Measurements from ENCODE around the gene GMDS.
"Not testable (repeated sequence)": the region's sequence is repeated elsewhere in the genome, so short reads cannot be mapped to it uniquely, and the experiment has no call there.

The GMDS gene

DNA sequence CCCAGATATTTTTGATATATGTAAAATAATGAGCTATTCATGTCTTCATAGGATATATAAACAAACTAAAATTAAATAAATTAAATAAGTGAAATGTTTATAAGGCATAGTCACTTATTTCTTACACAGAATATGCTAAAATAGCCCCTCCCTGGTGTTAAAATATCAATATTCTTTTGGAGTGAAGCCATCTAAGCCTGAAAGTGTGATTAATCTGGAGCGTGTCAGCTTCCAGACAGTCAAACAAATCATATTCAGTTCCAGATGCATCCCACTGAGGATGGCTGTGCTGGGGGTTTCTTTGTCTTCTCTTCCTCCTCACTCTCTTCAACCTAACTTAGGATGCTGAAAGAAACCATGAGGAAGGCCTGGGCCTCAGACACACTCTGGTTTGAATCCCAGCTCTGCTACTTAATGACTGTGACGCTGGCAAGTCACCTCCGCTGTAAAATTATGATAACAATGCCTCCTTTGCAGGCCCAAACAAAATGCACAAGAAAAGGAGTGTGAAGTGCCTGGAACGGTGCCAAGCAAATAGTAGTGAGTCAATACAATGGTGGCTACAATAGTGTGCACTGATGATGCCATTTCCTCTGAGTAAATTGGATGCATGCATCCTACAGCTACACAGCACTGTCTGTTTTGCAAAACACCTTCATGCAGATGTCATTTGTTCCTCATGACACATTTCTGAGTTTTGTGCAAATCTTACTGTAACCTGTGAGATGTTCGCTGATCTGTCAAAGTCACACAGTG, 474.3 kb downstream of the GMDS start:
- no peak for DNase-seq (ENCODE audit: low spot score)

DNA sequence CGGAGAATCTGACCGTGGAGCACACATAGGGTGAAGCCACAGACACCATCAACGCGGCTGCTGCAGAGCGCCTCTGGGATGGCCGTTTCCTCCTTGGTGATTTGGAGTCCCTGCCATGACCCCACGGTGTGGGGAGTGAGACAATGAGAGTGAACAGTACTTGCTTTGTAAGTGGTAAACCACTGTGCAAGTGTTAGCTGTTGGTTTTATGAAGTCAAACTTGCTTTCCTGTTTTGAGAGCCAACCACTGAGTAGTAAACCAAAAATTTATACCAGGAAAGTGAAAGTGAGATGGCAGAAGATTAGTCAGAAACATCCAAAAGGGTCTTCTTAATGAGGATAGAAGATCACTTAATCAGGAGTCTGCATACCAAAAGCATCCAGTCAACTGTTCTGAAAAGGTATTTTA, 475.0 kb downstream of the GMDS start:
- peak; percentile 55 for DNase-seq (ENCODE audit: low spot score)

DNA sequence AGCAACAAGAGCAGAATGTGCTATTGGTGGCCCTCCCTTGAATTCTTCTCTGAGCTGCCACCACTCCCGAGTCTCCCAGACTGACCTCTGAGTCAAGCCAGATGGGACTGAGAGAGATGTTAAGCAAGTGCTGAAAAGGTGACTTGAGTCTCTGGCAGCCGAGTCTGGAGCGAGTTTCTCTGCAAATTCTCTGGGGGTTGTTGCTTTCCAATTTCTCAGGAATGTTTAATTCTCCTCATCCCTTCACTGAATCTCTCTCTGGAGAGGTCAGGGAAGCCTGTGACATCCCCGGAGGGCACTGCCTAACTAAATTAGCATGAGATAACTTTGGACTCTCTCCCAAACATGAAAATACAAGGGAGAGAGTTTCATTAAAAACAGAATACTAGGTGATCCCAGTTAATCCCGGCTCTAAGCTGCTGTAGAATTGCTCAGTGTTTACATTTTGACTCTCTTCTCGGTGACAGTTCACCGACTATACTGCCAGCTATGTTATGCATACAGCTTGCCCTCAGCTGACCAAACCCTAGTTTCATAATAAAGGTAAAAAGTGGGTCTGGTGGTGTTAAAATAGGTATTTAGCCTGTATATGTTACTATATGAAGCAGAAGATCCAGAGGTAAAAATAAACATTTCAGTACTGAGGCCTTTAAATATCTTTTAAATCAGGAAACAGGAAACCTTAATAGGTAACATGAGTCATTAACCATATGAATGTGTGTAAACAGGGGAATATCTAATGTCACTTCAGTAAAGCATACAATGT, 477.7 kb downstream of the GMDS start:
- no peak for DNase-seq (ENCODE audit: low spot score)

DNA sequence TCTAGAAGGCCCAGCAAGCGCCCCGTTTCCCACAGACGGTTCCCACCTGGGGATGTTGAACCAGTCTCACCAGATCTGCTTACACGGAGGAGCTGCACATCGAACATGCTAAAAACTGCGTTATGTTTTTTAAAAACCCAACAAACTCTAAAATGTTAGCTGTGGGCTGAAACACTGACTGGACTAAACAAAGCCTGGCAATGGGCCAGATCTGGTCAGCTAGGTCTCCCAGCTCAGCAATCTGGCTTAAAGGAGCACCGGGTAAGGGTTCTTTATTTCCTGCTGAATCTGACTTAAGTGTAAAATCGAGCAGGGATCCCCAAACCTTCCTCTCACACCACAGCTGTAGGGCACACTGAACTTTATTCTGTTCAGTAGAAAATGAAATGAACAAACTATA, 478.8 kb downstream of the GMDS start:
- no peak for DNase-seq (ENCODE audit: low spot score)

DNA sequence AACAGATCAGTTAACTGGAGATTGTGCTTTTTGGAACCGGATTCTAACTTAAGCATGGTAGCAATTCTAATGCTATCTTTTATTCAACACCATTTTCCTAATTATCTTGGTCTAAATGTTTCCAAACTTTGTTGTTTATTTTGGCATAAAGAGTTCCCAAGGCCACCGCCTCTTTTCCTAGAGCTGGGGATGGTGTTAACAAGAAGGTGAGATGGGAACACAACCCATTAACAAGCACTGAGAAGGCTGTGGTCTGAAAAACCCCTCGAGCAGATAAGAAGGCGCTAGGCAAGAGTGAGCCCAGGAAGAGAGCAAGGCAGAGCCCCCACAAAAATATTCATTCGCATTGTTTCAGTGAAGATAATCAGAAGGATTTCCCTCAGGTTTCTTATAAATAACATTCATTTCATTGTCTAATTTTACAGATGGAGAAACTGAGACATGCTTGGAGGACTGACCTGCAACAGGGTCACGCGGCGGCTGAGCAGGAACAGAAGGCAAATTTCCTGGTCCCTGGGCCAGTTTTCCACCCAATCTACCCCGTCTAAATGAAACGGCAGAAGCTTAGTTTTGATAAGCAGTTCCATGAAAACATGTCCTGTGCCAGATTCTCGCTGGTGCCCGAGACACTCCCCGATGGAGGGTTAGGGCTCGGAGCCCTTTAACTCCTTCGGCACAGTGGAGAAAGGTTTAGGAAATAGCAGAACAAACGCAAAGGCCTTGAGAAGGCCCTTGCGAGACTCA, 480.1 kb downstream of the GMDS start:
- DNase-seq (ENCODE audit: low spot score) = no peak

DNA sequence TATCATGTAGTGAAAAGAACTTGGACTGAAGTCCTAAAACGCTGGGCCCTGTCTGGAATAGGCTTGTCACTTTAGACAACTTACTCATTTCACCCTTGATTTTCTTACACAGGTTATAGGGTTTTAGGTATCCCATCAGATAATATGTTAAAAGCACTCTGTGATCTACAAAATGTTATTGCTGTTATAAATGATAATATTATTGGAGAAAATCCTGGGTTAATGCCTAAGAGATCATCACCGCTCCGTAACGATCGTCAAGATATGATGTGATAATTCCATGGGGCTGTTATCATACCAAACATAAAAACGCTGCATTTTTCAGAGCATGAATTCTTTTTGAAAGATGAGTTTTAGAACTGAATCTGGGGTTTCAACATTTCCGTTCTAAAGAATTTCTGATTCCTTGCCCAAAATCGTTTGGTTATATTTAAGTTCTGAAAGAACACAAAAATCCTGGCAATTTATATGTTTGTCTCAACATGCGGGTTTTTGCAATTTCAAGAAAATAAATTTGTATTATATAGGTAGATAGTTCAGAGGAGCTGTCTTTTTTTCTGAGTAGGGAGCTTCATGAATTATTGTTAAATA, 480.9 kb downstream of the GMDS start:
- DNase-seq (ENCODE audit: low spot score) = no peak

DNA sequence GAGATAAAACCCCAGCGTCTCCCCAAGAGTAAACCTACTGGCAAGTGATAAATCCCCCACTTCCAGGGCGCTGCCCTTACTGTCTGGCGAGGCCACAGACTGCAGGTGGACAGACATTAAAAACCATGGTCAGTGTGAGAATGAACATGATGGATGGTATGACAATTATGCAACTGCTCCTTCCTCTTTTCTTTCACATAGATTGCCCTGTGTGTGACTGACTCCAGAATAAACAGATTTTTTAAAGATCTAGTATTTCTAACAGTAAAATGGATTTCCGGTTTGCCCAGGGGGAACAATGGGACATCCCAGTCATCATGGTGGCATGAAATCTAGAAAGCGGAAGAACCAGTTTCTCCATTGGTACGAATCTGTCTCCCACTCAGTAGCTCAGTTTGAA, 482.0 kb downstream of the GMDS start:
- no peak for DNase-seq (ENCODE audit: low spot score)

DNA sequence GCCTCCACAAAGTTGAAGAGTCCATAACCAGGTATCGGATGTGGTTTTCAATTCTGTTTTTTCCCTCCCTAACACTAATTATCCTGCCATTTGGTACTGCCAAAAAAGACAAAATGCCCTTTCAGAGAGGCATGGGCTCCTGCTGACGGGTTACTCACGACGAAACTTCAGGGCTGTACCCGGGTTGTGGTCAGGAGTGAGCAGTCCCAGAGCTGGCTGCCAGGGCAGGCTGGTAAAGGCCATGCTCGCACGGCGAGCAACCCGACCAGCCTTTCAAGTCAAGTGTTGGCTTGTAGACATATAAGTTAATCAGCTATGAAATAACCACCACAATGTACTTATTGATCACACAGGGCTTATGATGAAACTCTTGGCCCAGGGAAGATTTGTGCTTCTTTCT, 483.2 kb downstream of the GMDS start:
- DNase-seq (ENCODE audit: low spot score) = peak; percentile 60

DNA sequence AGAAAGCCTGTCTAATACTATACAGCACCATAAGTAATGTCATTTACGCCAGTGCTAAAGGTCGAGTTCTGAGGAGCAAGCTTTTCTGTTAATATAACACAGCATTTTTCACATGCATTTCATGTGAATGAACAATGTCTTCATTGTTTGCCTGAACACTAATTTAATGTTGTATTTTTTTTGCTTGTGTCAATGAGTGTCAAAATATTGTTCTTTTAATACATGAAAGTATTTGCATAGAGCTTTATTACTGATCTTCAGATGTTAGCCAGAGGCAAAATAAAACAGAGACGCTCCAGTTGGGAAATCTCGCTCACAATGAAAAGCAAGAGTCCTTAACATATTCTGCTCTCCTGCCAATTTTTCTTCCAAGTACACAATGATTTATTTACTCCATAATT, 483.9 kb downstream of the GMDS start:
- DNase-seq (ENCODE audit: low spot score) = peak; percentile 81

DNA sequence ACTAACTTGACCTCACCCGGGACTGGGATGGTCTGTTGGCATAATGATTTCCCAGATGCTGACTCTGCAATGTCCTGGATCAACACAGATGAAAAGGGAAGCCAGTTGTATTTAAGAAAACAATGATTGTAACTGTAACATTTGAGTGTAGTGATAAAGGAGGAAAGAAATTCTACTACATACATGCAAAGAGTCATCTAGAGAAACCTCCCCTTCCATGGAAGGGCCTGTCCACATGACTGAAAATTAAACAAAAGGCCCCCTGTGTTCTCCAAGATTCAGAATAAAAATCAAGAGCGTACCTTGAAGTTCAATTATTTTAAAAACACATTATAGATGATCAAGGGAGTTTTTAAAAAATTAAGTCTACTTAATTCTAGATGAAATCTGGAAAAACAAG, 484.5 kb downstream of the GMDS start:
- DNase-seq (ENCODE audit: low spot score) = peak; percentile 68

DNA sequence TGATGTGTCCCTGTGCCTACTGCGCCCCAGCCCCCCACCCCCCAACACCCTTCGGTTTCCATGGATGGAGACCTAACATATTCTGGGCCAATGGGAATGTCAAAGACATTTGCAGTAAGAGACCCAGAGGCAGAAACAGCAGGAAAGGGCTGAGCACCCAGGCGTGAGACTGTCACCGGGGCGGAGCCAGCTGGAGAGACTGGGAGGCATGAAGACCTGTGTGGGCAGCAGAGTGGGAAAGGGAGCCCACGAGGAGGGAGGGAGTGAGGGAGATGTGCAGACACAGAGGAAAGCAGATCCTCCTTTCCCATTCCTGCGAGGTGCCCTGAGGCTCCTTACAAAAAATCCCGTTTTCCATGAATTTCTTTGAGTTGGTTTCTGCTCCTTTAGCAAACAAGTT, 485.5 kb downstream of the GMDS start:
- no peak for DNase-seq (ENCODE audit: low spot score)

DNA sequence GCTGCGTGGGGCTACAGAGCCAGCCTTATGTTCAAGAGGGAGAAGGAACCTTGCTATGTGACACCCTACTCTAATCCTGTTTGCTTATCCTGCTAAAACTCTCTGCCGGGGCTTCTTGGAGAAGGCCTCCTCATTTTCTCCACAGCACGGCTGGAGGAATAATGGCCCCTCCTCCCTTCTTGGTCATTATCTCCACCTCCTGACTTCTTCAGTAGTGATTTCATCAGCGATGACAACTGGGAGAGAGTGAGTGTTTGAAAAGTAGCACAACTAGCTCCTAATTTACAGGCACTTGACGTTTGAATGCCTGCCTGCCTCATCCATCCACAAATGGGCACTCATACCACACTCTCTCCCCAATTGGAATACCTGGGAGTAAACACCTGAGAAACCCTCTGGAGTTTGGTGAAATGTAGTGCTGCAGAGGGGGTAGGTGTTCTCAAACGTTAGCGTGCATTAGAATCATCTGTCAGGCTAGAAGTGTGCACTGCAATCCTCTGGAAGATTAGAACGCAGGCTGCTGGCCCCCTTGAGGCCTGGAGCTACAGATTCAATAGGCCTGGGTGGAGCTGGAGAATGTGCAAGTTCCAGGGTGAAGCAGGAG, 487.2 kb downstream of the GMDS start:
- DNase-seq (ENCODE audit: low spot score) = no peak

DNA sequence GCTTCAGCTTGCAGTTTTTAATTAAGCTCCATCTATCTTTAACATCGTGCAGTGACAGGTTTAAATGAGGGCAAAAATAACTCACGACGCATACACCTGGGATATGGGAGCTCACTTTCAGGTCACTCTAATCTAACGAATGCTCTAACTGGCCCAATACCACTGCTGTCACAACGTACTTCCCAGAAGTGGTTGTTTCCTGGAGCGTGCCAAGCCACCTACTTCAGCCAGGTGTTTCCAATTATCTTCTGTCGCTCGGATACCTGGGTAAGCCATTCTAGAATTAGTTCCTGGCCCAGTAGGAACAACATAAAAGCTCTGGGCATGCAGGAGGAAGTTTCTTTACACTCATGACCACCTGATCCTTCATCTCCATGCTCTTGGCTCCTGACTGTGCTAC, 488.3 kb downstream of the GMDS start:
- DNase-seq (ENCODE audit: low spot score) = no peak

DNA sequence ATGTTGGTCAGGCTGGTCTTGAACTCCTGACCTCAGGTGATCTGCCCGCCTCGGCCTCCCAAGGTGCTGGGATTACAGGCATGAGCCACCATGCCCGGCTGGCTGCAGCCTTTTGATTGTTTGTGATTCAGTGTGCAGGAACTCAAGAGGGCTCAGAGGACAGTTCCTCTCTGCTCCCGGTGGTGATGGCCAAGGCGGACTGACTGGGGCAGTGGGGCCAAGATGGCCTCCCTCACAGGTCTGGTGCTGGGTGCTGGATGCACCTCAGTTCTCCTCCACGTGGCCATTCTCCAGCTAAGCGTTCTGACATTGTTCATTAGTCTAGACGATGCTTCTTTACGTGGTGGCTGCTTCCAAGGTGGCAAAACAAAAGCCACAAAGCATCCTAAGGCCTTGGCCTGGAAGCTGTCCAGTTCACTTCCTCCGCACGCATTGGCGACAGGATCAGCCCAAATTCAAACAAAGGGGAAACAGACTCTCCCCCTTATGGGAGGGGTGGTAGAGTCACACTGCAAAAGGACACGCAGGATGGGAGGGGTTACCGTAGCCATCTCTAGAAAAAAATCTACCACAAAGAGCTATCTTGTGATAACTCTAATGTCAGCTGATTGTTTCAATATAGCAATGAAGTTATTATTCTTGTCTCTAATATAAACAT, 488.8 kb downstream of the GMDS start:
- no peak for DNase-seq (ENCODE audit: low spot score)

DNA sequence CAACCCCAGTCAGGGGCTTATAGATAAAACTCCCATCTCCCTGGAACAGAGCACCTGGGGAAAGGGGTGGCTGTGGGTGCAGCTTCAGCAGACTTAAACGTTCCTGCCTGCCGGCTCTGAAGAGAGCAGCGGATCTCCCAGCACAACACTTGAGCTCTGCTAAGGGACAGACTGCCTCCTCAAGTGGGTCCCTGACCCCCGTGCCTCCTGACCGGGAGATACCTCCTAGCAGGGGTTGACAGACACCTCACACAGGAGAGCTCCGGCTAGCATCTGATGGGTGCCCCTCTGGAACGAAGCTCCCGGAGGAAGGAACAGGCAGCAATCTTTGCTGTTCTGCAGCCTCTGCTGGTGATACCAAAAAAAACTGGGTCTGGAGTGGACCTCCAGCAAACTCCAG, 494.3 kb downstream of the GMDS start:
- DNase-seq (ENCODE audit: low spot score) = not testable (repeated sequence)

DNA sequence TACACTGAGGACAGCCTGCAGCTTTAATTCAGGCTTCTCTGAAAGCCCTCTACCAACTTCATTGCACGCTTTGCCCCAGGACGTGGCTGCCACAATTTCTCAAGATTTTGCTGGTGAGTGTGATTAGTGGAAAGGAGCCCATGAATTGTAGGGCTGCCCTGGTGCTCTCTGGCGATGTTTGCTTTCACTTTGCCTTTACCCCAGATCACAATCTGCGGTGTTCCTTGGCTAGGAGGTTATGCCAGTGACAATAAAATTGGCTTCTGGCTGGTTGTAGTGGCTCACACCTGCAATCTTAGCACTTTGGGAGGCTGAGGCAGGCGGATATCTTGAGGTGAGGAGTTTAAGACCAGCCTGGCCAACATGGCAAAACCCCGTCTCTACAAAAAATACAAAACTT, 496.4 kb downstream of the GMDS start:
- no peak for DNase-seq (ENCODE audit: low spot score)

DNA sequence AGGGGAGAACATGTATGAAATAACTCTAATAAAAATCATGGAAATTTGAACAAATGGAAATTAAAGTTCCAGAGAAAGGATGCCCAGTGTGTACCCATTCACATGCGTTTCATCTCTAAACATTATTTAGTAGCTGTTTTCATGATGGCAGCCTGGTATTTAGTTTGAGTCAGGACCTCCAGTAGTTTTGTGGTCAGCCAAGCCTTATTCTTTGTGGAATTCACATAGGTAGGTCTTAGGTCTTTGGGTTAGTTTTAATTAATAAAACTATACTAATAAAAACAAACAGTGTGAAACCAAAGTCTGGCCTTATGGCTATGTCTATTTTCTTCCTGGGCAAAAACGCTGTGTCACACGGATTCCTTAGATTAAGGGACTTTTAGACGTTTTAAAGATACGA, 497.9 kb downstream of the GMDS start:
- DNase-seq (ENCODE audit: low spot score) = no peak

DNA sequence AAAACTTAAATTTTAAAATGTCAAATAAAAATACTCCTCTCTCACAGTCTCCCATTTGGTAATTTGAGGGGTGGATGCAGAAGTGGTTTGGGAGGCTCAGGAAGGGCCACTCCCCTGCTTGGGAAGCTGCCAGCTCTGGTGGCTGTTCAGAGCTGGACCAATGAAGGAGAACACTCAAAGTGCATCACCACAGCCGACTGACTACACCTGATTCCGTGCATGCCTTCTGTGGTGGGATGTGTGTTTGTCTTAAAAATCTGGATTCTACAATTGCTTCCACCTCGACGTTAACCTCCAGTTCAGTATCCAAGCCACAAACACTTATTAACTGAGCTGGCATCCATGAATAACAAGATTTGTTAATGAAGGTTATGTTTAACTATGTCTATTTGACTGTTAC, 498.4 kb downstream of the GMDS start:
- no peak for DNase-seq (ENCODE audit: low spot score)

DNA sequence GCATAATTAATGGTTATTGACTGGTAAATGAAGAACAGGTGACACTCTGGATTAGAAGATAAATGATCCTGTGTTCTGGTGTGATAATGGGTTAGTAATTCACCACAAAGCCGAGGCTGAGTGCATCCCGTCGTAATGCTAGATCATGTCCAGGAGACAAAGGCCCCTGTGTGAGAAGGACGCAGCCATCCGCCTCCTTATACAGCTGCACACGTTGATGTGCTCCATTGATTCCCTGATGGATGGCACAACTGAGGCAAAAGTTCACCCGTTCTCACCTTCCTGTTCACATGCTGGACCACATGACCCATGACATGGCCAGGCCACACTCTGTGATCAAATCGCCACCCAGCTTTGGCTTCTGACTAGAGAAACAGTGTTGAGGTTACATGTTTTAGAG, 499.6 kb downstream of the GMDS start:
- DNase-seq (ENCODE audit: low spot score) = peak; percentile 84

DNA sequence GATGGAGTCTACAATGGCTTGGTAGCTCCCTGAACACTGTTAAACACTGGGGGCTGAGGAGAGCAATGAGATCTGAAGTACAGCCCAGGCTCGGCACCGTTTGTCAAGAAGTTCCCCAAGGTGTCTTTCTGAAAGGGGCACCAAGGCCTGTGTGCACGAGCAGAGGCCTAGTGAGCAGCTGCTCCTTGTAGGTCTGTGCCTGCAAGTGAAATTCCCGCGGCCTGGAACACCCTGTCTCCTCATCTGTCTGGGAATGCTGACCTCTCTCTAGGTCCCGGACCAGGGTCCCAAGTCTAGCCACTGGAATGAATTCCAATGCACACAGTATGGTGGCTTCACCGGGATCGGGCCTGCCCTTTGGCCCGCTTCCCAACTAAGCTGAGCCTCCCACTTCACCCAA, 500.9 kb downstream of the GMDS start:
- DNase-seq (ENCODE audit: low spot score) = no peak

DNA sequence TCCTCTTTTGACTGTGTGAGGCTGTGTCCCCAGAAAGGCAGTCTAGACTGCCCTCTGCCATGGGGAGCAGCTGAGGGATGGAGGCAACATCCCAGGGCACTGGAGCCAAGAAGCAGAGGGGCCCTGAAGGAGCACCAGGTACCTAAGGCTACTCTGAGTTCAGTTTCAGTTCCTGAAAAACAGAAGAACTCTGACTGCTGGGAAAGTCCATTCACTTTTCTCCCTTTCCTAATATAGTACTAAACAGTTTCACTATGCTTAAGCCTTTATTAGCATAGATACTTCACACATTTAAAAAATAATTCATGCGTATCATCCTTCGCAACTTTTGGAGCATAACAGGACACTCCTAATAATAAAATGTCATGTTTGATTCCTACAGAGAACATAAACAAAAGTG, 505.7 kb downstream of the GMDS start:
- DNase-seq (ENCODE audit: low spot score) = no peak

DNA sequence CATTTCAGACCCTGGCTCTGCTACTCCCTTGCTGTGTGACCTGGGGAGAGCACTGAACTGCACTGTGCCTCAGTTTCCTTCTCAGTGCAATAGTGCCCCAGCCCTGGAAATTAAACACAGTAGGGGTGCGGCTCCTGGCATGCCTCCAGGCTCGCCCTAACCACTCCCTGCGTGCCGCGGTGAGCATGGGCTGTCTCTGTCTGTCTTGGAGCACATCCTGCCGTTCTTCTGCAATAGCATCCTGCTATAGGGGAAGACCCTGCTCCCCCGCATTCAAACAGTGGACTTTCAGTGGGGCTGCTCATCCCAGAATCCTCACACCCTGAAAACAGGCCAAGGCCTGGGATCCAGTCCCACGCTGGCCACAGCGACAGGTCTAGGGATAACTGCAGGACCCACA, 506.2 kb downstream of the GMDS start:
- no peak for DNase-seq (ENCODE audit: low spot score)

Data from COLO829 (cell line).